HepG2 (cell line): Measurements from ENCODE around the gene MYOM1. TPM values are rescaled to one million over a fixed set of nuclear protein-coding genes. Genes with fewer than 3 reads are reported as not detected.

Source experiments
- CBX1 ChIP-seq: IDR thresholded peaks from one replicate; pipeline ENCODE4 v1.6.1; 2016; ENCODE audit warnings: antibody characterized with exemption, low read depth
- CENPBD1 ChIP-seq: sonication (generic); formaldehyde crosslinking; IDR thresholded peaks from 2 replicates; pipeline ENCODE4 v1.8.0; 2022; ENCODE audit warnings: missing genetic modification reagents, low read depth, mild to moderate bottlenecking, borderline replicate concordance
- GLMP ChIP-seq: sonication (generic); formaldehyde crosslinking; IDR thresholded peaks from 2 replicates; pipeline ENCODE4 v1.9.0; 2021; ENCODE audit warnings: missing genetic modification reagents, mild to moderate bottlenecking, borderline replicate concordance
- HOXA3 ChIP-seq: sonication (generic); formaldehyde crosslinking; IDR thresholded peaks from 2 replicates; pipeline ENCODE4 v1.5.0; 2020; ENCODE audit warnings: missing genetic modification reagents
- JUND ChIP-seq: sonication (generic); formaldehyde crosslinking; IDR thresholded peaks from 2 replicates; pipeline ENCODE4 v1.8.0; 2022; ENCODE audit warnings: mild to moderate bottlenecking, missing genetic modification reagents
- KDM3A ChIP-seq: IDR thresholded peaks from 2 replicates; pipeline ENCODE4 v1.6.1; 2018; ENCODE audit warnings: low read depth, missing compliant biosample characterization
- KDM4B ChIP-seq: sonication (generic); formaldehyde crosslinking; IDR thresholded peaks from 2 replicates; pipeline ENCODE4 v1.4.0; 2020; ENCODE audit warnings: missing genetic modification reagents
- KLF16 ChIP-seq, 2 experiments: sonication (generic) in 1 of 2; formaldehyde crosslinking in 1 of 2; IDR thresholded peaks; 2 replicates each; pipeline versions ENCODE4 v1.6.1 to v1.8.0; 2016 to 2023; ENCODE audit warnings: missing genetic modification reagents in 2 of 2, missing compliant biosample characterization in 1 of 2
- MTERF4 ChIP-seq: sonication (generic); formaldehyde crosslinking; IDR thresholded peaks from 2 replicates; pipeline ENCODE4 v1.8.0; 2023; ENCODE audit warnings: mild to moderate bottlenecking, missing genetic modification reagents
- MYNN ChIP-seq: sonication (generic); formaldehyde crosslinking; IDR thresholded peaks from 2 replicates; pipeline ENCODE4 v1.4.0; 2020; ENCODE audit warnings: mild to moderate bottlenecking, low read depth, missing genetic modification reagents
- NCOR1 ChIP-seq: fragments of 200-600 bp; sonication (generic); IDR thresholded peaks from 2 replicates; pipeline ENCODE4 v1.7.0; 2017; ENCODE audit warnings: antibody characterized with exemption, low read length, borderline replicate concordance
- NFYC ChIP-seq: IDR thresholded peaks from 2 replicates; pipeline ENCODE4 v1.6.1; 2016; ENCODE audit warnings: missing genetic modification reagents, missing compliant biosample characterization
- NR2F2 ChIP-seq: IDR thresholded peaks from 2 replicates; pipeline ENCODE4 v1.6.1; 2012; ENCODE audit warnings: low read depth, inconsistent platforms, borderline replicate concordance
- ONECUT2 ChIP-seq: sonication (generic); formaldehyde crosslinking; IDR thresholded peaks from 2 replicates; pipeline ENCODE4 v1.4.0; 2020; ENCODE audit warnings: missing genetic modification reagents
- SKIL ChIP-seq: sonication (generic); formaldehyde crosslinking; IDR thresholded peaks from 2 replicates; pipeline ENCODE4 v1.8.0; 2022; ENCODE audit warnings: missing genetic modification reagents, mild to moderate bottlenecking, moderate library complexity, borderline replicate concordance
- TAF1 ChIP-seq: sonication (generic); formaldehyde crosslinking; IDR thresholded peaks from 2 replicates; pipeline ENCODE4 v1.4.0; 2020; ENCODE audit warnings: missing genetic modification reagents
- TCF7 ChIP-seq: sonication (generic); IDR thresholded peaks from 2 replicates; pipeline ENCODE4 v1.6.1; 2016; ENCODE audit warnings: antibody characterized with exemption, low read depth
- THAP7 ChIP-seq: sonication (generic); formaldehyde crosslinking; IDR thresholded peaks from 2 replicates; pipeline ENCODE4 v1.8.1; 2023; ENCODE audit warnings: mild to moderate bottlenecking, missing genetic modification reagents
- ZBTB26 ChIP-seq: IDR thresholded peaks from 2 replicates; pipeline ENCODE4 v1.6.1; 2016; ENCODE audit warnings: missing compliant biosample characterization, missing genetic modification reagents, borderline replicate concordance
- ZFY ChIP-seq: sonication (generic); formaldehyde crosslinking; IDR thresholded peaks from 2 replicates; pipeline ENCODE4 v1.4.0; 2020; ENCODE audit warnings: missing genetic modification reagents
- ZNF276 ChIP-seq: sonication (generic); formaldehyde crosslinking; IDR thresholded peaks from 2 replicates; pipeline ENCODE4 v1.4.0; 2020; ENCODE audit warnings: mild to moderate bottlenecking, low read depth, missing genetic modification reagents
- ZNF619 ChIP-seq: sonication (generic); formaldehyde crosslinking; IDR thresholded peaks from 2 replicates; pipeline ENCODE4 v1.4.0; 2020; ENCODE audit warnings: mild to moderate bottlenecking, missing genetic modification reagents
- ZNF879 ChIP-seq: sonication (generic); formaldehyde crosslinking; IDR thresholded peaks from 2 replicates; pipeline ENCODE4 v1.8.1; 2023; ENCODE audit warnings: missing genetic modification reagents
- ZSCAN22 ChIP-seq: sonication (generic); formaldehyde crosslinking; IDR thresholded peaks from 2 replicates; pipeline ENCODE4 v1.4.0; 2020; ENCODE audit warnings: mild to moderate bottlenecking, missing genetic modification reagents
- polyA plus RNA-seq, 8 experiments: library from polyadenylated mRNA; depleted of rRNA in 3 of 8; stranded (reverse) in 7 of 8; unstranded in 1 of 8; fragments of >200 nt; fragmentation: Illumina TruSeq in 4 of 8; extraction: Trizol in 4 of 8; gene quantifications; 2 replicates each; pipeline versions ENCODE4 v1.2.1 to v1.2.3, GENCODE V29; 2011 to 2016; ENCODE audit warnings: low read depth in 4 of 8, missing spikeins in 1 of 8, mixed read lengths in 1 of 8; ENCODE audit not compliant: insufficient read depth in 1 of 8
- total RNA-seq, 5 experiments: library from RNA; depleted of rRNA; stranded (reverse); fragments of >200 nt; fragmentation: Illumina TruSeq; extraction: Trizol; gene quantifications; 2 replicates each; pipeline ENCODE4 v1.2.3, GENCODE V29; 2016; ENCODE audit warnings: low read depth in 1 of 5

MYOM1 gene
- total and polyA plus RNA-seq, 2 of the 13 experiments (the other 11 are each of a cell fraction or from before 2014, with no cell fraction given), result 0.46 to 0.98 TPM

- no peak for TF ChIP-seq GLMP
- no peak for TF ChIP-seq TCF7
- no peak for TF ChIP-seq ZNF879 (CRISPR knock-in tag)
- no peak for TF ChIP-seq KDM4B (CRISPR knock-in tag)
- no peak for TF ChIP-seq SKIL
- TF ChIP-seq NFYC (CRISPR knock-in tag), result no peak
- no peak for TF ChIP-seq JUND (CRISPR knock-in tag)
- TF ChIP-seq ZFY (CRISPR knock-in tag), result no peak
- 0 out of 2 replicates have a peak, but pooled peaks have one; percentile 19 for TF ChIP-seq KDM3A (CRISPR knock-in tag)
- no peak for TF ChIP-seq ZBTB26
- TF ChIP-seq ZNF619 (CRISPR knock-in tag), result no peak
- no peak for TF ChIP-seq TAF1
- no peak for TF ChIP-seq CBX1
- peak; percentile 77 for TF ChIP-seq NR2F2
- no peak for TF ChIP-seq ONECUT2 (CRISPR knock-in tag)
- TF ChIP-seq KLF16 (CRISPR knock-in tag; IDR thresholded peaks at IDR 0.05), result no peak
- no peak for TF ChIP-seq THAP7 (CRISPR knock-in tag)
- TF ChIP-seq HOXA3, result peak; percentile 52; the same call in 1 of the 2 replicates
- no peak for TF ChIP-seq CENPBD1 (CRISPR knock-in tag)
- TF ChIP-seq ZSCAN22, result no peak
- TF ChIP-seq MYNN, result no peak
- no peak for TF ChIP-seq MTERF4 (CRISPR knock-in tag)
- no peak for TF ChIP-seq ZNF276 (CRISPR knock-in tag)
- TF ChIP-seq NCOR1, result peak; percentile 80
Observed at GRCh38 chr18:3074087-3074486, 145.7 kb downstream of the MYOM1 start (continued).
